ENCODE measurements around the gene TRPM4.

DNA sequence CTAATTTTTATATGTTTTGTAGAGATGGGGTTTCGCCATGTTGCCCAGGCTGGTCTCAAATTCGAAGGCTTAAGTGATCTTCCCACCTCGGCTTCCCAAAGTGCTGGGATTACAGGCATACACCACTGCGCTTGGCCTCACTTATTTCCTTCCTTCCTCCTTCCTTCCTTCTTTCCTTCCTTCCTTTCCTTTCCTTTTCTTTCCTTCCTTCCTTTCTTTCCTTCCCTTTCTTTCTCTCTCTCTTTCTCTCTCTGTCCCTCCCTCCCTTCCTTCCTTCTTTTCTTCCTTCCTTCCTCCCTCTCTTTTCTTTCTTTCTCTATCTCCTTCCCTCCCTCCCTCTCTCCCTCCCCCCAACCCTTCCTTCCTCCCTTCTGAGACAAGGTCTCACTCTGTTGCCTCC, 36.8 kb downstream of the TRPM4 start:
- TF ChIP-seq, protein P1, sequence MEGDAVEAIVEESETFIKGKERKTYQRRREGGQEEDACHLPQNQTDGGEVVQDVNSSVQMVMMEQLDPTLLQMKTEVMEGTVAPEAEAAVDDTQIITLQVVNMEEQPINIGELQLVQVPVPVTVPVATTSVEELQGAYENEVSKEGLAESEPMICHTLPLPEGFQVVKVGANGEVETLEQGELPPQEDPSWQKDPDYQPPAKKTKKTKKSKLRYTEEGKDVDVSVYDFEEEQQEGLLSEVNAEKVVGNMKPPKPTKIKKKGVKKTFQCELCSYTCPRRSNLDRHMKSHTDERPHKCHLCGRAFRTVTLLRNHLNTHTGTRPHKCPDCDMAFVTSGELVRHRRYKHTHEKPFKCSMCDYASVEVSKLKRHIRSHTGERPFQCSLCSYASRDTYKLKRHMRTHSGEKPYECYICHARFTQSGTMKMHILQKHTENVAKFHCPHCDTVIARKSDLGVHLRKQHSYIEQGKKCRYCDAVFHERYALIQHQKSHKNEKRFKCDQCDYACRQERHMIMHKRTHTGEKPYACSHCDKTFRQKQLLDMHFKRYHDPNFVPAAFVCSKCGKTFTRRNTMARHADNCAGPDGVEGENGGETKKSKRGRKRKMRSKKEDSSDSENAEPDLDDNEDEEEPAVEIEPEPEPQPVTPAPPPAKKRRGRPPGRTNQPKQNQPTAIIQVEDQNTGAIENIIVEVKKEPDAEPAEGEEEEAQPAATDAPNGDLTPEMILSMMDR (IDR thresholded peaks at IDR 0.05): no peak
- TF ChIP-seq POLR2A (IDR thresholded peaks at IDR 0.05) (no peak), EP300 (IDR thresholded peaks at IDR 0.05) (no peak), POLR2AphosphoS5 (IDR thresholded peaks at IDR 0.05) (no peak)

All from upper lobe of left lung (tissue), 4 donors.